Iris pigment epithelial cell (primary cell): ENCODE results near the gene TCF3.

Experiments
- DNase-seq: peaks from one replicate; pipeline ENCODE4 v3.0.0-alpha.2; 2011; ENCODE audit warnings: low read depth

TCF3 gene

GRCh38 chr19:1609680-1610474 is 42.5 kb downstream of the TCF3 start:
- DNase-seq: no peak

GRCh38 chr19:1609103-1609396 is 43.4 kb downstream of the TCF3 start:
- no peak for DNase-seq

DNA sequence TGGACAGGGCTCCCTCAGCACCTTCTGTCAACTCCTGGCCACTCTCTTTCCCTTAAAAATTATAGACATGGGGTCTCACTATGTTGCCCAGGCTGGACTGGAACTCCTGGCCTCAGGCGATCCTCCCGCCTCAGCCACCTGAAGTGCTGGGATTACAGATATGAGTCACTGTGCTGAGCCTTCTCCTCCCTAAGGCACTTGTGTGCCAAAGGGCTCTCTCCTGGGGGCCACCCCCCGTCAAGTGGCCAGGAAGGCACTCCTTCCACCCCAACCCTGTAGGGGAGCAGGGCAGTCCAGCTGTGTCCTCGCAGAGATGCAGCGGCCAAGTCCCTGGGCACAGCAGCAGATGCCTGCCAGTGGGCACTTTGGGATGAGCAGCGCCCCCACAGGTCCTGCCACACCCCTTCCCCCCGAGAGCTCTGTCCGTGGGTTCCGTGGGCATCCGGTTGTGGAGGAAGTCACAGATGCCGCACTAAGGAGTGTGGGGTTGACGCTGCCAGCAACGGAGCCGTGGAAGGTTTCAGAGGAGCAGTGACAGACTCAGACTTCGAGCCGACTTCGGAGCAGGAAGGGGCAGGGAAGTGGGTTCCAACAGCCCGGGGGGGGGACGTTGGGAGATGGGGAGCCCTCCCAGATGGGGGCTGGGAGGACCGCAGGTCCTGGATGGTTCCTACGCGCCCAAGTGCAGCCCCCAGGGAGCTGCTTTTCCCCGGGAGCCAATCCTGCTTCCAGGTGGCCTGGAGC is 43.9 kb downstream of the TCF3 start:
- no peak for DNase-seq

DNA sequence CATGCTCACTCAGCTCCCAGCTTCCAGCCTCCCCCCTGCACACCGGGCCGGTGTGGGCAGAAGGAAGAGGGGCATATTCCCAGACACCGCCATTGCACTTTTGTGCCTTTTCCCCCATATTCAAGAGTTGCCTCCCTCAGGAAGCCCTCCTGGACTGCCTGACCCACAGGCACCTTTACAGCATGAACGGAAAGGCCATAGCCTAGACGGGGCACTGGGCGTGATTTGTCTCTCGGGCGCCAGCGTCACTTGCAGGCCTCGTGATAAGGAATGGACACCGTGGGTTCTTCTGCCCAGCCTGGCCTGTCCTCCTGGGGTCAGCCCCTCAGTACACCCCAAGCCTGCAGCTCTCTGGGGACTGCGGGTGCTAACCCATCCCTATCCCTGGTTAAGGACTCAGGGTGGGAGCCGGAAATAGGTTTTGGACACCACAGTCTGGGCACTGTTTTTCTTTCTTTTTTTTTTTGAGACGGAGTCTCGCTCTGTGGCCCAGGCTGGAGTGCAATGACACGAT is 46.2 kb downstream of the TCF3 start:
- no peak for DNase-seq

- DNase-seq: peak; percentile 96
Measured at GRCh38 chr19:1605236-1606137, 46.9 kb downstream of the TCF3 start, which contains the start of gene UQCR11. TSS of gene UQCR11 (minus strand) at chr19:1605462. CDS start at chr19:1605409, 53 bp downstream.

DNA sequence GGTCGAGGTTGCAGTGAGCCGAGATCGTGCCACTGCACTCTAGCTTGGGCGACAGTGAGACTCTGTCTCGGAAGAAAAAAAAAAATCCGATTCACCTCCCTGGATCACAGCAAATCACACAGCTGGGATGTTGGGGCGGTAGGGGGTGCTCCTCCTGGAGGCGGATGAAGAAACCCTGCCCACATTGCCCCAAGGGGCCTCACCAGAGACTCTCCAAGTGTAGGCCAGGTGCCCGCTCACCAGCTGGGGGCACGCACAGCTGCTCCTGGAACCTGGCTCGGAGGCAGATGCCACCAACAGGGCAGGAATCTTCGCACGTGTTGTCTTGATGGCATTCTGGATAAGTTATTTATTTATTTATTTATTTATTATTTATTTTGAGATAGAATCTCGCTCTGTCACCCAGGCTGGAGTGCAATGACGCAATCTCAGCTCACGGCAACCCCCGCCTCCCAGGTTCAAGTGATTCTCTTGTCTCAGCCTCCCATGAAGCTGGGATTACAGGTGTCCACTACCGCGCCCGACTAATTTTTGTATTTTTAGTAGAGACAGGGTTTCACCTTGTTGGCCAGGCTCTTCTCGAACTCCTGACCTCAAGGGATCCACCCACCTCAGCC is 50.2 kb downstream of the TCF3 start:
- DNase-seq: no peak

- DNase-seq: no peak
Measured at GRCh38 chr19:1601613-1602064, 50.8 kb downstream of the TCF3 start.

DNA sequence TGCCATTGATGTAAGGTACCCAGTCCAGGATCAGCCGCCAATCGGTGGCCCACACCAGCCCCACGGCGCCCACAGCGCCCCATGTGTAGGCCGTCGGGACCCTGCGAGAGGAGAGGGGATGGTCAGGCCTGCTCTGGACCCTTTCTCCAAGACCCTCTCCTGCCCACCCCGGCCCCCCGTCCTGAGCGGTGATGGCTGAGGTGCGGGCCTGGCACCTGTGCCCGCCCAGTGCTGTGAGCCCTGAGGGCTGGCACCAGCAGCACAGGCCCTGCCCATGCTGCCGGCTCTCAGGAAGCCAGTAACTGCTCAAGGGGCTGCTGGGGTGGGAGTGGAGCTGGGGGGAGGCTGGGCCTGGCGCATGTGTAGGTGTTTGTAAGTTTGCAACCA is 53.0 kb downstream of the TCF3 start:
- no peak for DNase-seq

DNA sequence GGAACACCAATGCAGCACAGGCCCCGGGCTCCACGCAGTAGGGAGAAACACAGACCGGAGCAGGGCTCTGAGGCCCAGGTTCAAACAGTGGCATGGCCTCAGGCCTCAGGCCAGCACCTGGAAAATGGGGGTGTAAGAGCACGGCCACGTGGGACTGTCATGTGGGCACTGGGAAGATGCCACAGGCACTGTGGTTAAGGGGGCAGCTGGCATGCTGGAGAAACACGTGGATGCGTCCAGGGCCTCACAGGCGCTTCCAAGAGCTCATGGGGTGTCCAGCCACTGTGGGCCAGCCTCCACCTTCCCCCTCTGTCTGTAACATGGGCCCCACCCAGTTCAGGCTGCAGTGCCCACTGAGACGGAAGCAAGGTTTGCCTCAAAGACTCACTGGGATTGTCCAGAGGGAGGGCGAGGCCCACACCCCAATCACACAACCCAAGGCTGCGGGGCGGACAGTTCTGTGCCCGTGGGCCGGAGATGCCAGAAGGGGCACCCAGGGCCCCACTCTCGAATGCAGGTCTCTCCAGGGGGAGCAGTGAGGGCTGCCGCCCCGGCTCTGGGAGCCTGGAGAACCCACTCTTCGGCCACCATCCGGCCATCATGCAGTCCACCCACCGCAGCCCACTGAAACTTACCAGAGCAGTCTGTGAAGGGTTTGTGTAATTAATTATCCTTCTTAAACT is 53.5 kb downstream of the TCF3 start:
- DNase-seq: no peak

DNA sequence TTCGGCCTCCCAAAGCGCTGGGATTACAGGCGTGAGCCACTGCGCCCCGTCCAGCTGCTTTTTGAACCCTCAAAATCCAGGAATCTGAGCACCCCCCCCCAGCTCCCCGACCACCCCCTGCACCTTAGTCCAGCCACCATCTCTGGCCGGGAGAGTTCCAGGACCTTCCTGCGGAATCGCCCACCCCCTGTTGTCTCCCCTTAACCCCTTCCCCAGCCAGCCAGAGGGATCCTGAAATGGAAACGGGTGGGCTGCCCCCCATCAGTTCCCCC is 59.0 kb downstream of the TCF3 start:
- no peak for DNase-seq

DNA sequence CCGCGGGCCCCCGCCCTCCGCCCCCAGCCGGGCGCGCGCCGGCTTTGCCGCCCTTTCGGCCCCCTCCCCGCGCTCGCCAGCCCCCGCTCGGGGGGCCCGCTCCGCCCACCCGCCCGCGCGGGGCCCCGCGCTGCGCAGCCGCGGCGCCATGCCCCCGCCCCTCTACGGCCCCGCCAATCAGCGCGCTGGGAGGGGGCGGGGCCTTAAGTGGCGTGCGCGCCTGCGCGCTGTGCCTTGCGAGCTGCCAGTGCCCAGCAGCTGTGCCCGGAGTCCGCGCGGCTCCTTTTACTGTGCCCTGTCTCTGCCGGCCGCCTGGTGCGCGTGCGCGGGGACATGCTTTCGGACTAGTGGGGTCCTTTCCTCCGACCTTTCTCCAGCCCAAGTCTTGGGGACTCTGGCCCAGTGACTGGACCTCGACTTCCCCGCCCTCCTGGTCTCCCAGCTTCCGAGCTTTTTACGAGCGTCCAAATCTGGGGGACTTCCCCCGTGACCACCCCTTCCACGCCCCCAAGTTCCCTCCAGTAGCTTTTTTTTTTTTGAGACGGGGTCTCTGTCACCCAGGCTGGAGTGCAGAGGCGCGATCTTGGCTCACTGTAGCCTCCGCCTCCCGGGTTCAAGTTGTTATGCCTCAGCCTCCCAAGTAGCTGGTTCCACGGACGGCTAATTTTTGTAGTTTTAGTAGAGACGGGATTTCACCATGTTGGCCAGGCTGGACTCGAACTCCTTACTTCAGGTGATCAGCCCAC is 59.5 kb downstream of the TCF3 start, which contains the start of gene MBD3:
MBD3 (minus strand) TSS at position 111 of the 746 bp plus-strand sequence. CDS start 234 bp downstream, outside the sequence.
- peak; percentile 90 for DNase-seq

DNA sequence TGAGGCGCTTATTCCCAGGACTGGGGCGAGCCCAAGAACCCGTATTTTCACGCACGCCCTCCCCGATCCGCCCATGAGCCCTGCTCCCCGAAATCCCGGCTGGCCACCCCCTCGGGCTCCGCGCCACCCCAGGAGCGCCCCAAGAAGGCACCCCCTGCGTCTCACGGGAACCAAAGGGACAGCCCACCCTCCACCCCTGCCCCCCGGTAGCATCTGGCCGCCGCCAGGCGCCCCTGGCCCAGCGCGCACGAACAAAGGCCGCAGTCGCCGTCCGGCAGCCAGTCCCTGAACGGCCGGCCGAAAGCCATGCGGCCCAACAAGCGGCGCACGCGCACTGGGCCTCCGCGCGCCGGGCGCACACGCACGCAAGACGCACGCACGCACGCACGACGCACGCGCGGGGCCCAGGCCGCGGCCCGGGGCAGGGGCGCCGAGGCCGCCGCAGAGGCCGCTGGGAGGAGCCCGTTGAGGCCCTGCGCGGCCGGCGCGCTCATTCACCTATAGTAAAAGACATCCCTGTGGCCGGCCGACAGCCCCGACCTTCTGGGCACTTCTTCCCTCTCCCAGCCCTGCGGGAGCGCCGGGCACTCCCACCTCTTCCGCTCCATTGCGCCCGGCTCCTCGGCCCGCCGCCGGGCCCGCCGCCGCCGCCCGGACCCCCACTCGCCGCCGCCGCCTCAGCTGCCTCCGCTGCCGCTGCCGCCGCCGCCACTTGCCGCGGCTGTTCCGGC is 60.2 kb downstream of the TCF3 start:
- peak; percentile 89 for DNase-seq

- no peak for DNase-seq
Measured at GRCh38 chr19:1591421-1592023, 60.9 kb downstream of the TCF3 start.

- no peak for DNase-seq
Measured at GRCh38 chr19:1590641-1591397, 61.6 kb downstream of the TCF3 start.

DNA sequence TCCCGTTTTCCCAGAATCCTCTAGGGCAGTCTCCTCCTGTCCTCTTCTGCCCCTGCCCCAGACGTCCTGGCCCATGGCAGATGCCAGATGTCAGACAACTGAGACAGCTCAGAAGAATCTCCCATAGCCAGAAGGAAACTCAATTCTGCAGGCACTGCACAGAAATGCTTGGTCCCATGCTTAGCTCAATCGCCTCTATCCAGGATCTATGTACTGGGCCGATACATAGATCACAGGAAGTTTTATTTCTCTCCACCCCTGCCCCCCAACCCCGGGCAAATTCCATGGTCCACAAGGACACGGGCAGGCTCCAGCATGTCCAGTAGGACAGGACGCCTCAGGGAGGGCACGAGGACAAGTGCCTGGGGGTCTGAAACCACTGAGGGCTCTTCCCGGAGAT is 64.5 kb downstream of the TCF3 start:
- DNase-seq: no peak

DNA sequence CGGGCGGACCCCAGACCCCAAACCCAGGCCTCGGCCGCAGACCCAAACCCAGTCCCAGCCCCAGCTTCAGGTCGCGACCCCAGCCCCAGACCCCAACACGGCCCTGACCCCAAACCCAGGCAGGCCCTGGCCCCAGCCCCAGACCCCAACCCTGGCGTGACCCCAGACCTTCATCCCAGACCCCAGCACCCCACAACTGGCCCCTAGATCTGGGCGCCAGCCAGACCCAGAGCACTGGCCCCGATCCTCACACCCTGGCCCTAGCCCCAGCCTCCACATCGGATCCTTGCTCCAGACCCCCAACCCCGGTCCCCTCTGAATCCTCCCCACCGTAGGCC is 67.2 kb downstream of the TCF3 start:
- no peak for DNase-seq

- no peak for DNase-seq
Measured at GRCh38 chr19:1584500-1585242, 67.7 kb downstream of the TCF3 start.

DNA sequence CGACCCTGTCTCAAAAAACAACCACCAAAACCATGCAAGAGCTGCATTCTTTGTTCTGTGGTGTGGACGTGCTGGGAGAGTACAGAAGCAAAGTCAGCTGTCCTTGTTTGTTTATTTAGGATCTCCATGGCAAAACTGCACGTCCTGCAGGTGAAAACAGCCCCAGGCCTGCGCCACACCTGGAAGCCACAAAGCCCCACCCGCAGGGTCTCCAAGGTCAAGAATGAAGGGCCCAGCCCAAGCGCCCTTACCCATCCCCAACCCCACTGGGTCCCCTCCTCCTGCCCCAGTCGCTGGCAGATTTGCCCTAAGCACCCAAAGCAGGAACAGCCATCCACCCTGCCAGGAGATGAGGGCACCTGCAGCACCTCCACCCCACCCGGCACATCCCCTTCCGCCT is 70.2 kb downstream of the TCF3 start:
- no peak for DNase-seq
